ENCODE results near the gene SPC24. TPM values are rescaled to one million over a fixed set of nuclear protein-coding genes. Genes with fewer than 3 reads are reported as not detected.

SPC24 gene
- total RNA-seq, 1 experiment from 2014 or later = 36.4 TPM

DNA sequence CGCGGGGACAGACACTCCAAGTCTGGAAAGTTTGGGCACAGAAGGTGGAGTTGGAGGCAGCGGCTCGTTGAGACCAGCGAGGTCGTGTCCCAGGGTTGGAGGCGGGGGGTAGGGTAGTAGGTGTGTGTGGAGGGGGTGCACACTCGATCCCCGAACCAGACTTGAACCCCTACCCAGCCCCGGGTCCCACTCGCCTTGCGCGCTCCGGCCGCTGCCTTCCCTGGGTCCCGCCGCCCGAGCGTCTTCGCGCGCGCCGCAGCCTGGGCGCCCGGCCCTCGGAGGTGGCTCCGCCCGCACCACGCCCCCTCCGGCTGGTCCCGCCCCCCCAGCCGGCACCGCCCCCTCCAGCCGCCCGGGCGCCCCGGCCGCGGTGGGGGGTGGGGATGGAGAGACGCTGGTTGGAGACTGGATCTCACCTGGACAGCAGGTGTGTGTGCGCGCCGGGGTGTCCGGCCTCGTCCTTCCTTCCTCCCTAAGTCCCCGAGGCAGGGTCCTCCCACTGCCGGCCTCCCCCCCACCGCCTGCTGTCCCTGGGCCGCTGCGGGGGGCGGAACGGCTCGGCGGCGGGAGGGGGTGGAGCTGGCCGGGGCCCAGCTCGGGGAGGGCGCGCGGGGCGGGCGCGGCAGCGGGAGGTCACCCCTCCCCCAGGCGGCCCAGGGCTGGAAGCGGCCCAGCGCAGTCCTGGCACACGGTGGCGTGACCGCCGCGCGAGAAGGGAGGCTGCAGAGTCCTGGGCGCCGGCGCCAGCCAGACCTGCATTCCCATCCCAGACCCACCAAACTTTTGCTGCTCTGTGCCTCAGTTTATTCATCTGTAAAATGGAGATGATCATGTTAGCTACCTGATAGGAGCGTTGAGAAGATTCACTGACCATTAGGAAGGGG lies 42.0 kb upstream of the SPC24 start, which contains the start of gene KANK2:
Gene KANK2, minus strand, starts transcription at position 255 of the 884 bp plus-strand sequence. CDS start 3,034 bp downstream, outside the sequence.
- BruUV-seq (replicated peaks) = no TSS peak
- intact Hi-C loops (cut with micrococcal nuclease; ENCODE audit: unreplicated experiment) = no loop called here
- peak within 1 kb of the TSS; percentile 66 for H3K4me3 Mint-ChIP-seq (ENCODE audit: low read depth, unreplicated experiment)
- H3K27me3 Mint-ChIP-seq (ENCODE audit: unreplicated experiment) = no peaks in the 10 kb centered on the region
- H3K9me3 Mint-ChIP-seq (ENCODE audit: low read depth, unreplicated experiment) = no peaks in the 10 kb centered on the region
- no peak within 1 kb of the TSS for H3K27ac Mint-ChIP-seq (ENCODE audit: unreplicated experiment)
- peak; percentile 89 for DNase-seq
- CTCF ChIA-PET = interaction anchor here (0.6 to 1.5 kb wide), 2 partner anchors 184 to 256 kb away, joined by 3 to 5 read pairs; no protein-coding TSS in a partner anchor
- no peaks in the 10 kb centered on the region for H3K4me1 Mint-ChIP-seq (ENCODE audit: low read depth, unreplicated experiment)
- TF ChIP-seq, protein P1, sequence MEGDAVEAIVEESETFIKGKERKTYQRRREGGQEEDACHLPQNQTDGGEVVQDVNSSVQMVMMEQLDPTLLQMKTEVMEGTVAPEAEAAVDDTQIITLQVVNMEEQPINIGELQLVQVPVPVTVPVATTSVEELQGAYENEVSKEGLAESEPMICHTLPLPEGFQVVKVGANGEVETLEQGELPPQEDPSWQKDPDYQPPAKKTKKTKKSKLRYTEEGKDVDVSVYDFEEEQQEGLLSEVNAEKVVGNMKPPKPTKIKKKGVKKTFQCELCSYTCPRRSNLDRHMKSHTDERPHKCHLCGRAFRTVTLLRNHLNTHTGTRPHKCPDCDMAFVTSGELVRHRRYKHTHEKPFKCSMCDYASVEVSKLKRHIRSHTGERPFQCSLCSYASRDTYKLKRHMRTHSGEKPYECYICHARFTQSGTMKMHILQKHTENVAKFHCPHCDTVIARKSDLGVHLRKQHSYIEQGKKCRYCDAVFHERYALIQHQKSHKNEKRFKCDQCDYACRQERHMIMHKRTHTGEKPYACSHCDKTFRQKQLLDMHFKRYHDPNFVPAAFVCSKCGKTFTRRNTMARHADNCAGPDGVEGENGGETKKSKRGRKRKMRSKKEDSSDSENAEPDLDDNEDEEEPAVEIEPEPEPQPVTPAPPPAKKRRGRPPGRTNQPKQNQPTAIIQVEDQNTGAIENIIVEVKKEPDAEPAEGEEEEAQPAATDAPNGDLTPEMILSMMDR (IDR thresholded peaks at IDR 0.05; ENCODE audit: unreplicated experiment) = no peak
- peaks cover 11% of the 10 kb centered on the region for H3K36me3 Mint-ChIP-seq (ENCODE audit: insufficient read depth, unreplicated experiment)

DNA sequence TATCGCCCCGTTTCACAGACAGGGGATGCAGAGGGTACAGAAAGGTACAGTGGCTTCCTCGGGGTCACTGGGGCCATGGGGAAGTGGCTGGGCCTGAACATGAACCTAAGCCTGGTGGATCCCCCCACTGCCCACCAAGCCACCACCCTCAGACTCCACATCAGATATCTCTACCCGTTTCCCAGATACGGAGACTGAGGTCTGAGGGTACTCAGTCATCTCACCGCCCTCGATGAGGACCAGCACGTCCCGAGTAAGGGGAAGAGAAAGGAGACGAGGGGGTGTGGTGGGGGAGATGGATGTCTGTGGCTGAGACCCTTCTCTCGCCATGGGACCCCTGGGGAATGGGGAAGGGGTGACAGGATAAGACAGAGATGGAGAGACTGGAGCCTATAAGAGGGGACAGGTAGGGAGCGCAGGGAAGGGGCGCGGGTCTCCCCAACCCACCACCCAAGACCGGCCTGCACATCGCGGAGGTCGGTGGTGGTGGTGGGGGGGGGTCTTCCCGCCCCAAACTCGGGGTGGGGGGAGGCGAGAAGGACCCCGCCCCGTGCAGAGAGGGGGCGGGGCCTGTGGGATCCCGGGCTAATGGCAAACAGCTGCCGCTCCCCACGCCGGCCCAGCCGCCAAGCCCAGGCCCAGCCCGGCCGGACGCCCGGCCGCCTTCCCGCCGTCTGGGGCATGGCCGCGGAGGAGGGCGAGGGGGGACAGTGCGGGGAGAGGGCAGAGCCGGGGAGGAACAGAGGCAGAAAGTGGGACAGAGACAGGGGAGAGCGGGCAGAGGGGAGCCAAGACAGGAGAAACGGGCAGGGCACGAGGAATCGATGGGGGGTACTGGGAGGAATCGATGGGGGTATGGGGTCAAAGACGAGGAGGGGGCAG lies 41.1 kb upstream of the SPC24 start:
- Mint-ChIP-seq H3K4me1 (ENCODE audit: low read depth, unreplicated experiment) (no peaks in the 10 kb centered on the region), H3K4me3 (ENCODE audit: low read depth, unreplicated experiment) (peak overlapping the region; percentile 66), H3K36me3 (ENCODE audit: insufficient read depth, unreplicated experiment) (peaks cover 11% of the 10 kb centered on the region), H3K27ac (ENCODE audit: unreplicated experiment) (no peak overlapping the region), H3K9me3 (ENCODE audit: low read depth, unreplicated experiment) (no peaks in the 10 kb centered on the region), H3K27me3 (ENCODE audit: unreplicated experiment) (no peaks in the 10 kb centered on the region)
- intact Hi-C loops (cut with micrococcal nuclease; ENCODE audit: unreplicated experiment) = no loop called here
- DNase-seq = peak; percentile 18
- CTCF ChIA-PET = interaction anchor here (0.6 to 1.5 kb wide), 2 partner anchors 59 to 185 kb away, joined by 3 to 7 read pairs; no protein-coding TSS in a partner anchor
- TF ChIP-seq, protein P1 (IDR thresholded peaks at IDR 0.05; ENCODE audit: unreplicated experiment) = no peak
- TSS peak; percentile 37 for BruUV-seq (replicated peaks)

DNA sequence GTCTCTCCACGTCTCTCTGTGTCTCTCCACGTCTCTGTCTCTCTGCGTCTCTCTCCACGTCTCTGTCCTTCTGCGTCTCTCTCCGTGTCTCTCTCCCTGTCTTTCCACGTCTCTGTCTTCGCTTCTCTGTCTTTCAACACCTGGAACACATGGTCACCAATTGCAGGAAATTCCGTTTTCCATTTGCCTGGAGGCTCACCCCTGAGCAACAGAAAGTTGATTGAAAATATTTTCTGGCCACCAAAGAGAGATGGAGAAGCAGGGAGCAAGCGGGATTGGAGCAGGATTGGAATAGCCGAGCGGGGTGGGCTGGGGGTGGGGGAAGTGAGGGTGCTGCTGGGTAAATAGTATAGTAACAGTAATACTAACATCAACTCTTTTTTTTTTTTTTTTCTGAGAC lies 40.1 kb upstream of the SPC24 start:
- Mint-ChIP-seq H3K27ac (ENCODE audit: unreplicated experiment) (no peak overlapping the region), H3K9me3 (ENCODE audit: low read depth, unreplicated experiment) (no peaks in the 10 kb centered on the region), H3K27me3 (ENCODE audit: unreplicated experiment) (no peaks in the 10 kb centered on the region), H3K4me1 (ENCODE audit: low read depth, unreplicated experiment) (no peaks in the 10 kb centered on the region), H3K4me3 (ENCODE audit: low read depth, unreplicated experiment) (no peak overlapping the region), H3K36me3 (ENCODE audit: insufficient read depth, unreplicated experiment) (peaks cover 11% of the 10 kb centered on the region)
- DNase-seq = no peak
- intact Hi-C loops (cut with micrococcal nuclease; ENCODE audit: unreplicated experiment) = no loop called here
- CTCF ChIA-PET = interaction anchor here (0.6 kb wide), 1 partner anchor 60 kb away, joined by 7 read pairs; no protein-coding TSS in a partner anchor
- no TSS peak for BruUV-seq (replicated peaks)
- TF ChIP-seq, protein P1 (IDR thresholded peaks at IDR 0.05; ENCODE audit: unreplicated experiment) = no peak

Measured in Calu3 (cell line).